Keratinocyte (primary cell): Measurements from ENCODE around the gene TNFSF8. TPM values are rescaled to one million over a fixed set of nuclear protein-coding genes. Genes with fewer than 3 reads are reported as not detected.

Experiments
- DNase-seq: peaks from one replicate; pipeline ENCODE4 v3.0.0-alpha.2; 2011; ENCODE audit warnings: low read depth, missing footprints, low spot score
- FAIRE-seq: peaks from 2 replicates; lab custom pipeline; 2011; peaks lifted over from hg19 to GRCh38; lab: Jason Lieb, UNC
- H2AFZ ChIP-seq: 2 replicates; pipeline ENCODE4 v1.6.0; 2012; ENCODE audit warnings: low read length, control low read depth, inconsistent platforms; ENCODE audit not compliant: control insufficient read depth
- H3K27ac ChIP-seq: 2 replicates; pipeline ENCODE4 v1.5.1; 2011; ENCODE audit warnings: low read length; ENCODE audit not compliant: control insufficient read depth, insufficient read depth
- H3K27me3 ChIP-seq: 3 replicates; pipeline ENCODE4 v1.6.0; 2011; ENCODE audit warnings: low read length; ENCODE audit not compliant: control insufficient read depth, insufficient read depth; ENCODE audit errors: extremely low read depth
- H3K36me3 ChIP-seq, 2 experiments: 2 replicates in 1 of 2; 3 replicates in 1 of 2; pipeline ENCODE4 v1.5.1; 2011; ENCODE audit warnings: low read length in 2 of 2, mild to moderate bottlenecking in 1 of 2; ENCODE audit not compliant: control insufficient read depth in 2 of 2, insufficient read depth in 2 of 2; ENCODE audit errors: extremely low read depth in 1 of 2
- H3K4me1 ChIP-seq: 3 replicates; pipeline ENCODE4 v1.5.1; 2011; ENCODE audit warnings: low read length; ENCODE audit not compliant: control insufficient read depth, insufficient read depth; ENCODE audit errors: extremely low read depth
- H3K4me2 ChIP-seq: 3 replicates; pipeline ENCODE4 v1.6.0; 2011; ENCODE audit warnings: low read depth, low read length; ENCODE audit not compliant: control insufficient read depth, insufficient read depth; ENCODE audit errors: extremely low read depth
- H3K4me3 ChIP-seq, 3 experiments: fragments of 200-600 bp in 1 of 3; sonication (generic) in 1 of 3; 2 replicates in 2 of 3; 3 replicates in 1 of 3; pipeline ENCODE4 v1.5.1; 2011 to 2016; ENCODE audit warnings: low read length in 3 of 3, mild to moderate bottlenecking in 3 of 3, control low read depth in 2 of 3, inconsistent platforms in 1 of 3, low read depth in 1 of 3, mixed read lengths in 1 of 3, mixed run types in 1 of 3, moderate library complexity in 1 of 3; ENCODE audit not compliant: control insufficient read depth in 2 of 3, insufficient read depth in 2 of 3; ENCODE audit errors: extremely low read depth in 1 of 3
- H3K79me2 ChIP-seq: 2 replicates; pipeline ENCODE4 v1.6.0; 2012; ENCODE audit warnings: low read length; ENCODE audit not compliant: control insufficient read depth, insufficient read depth
- H3K9ac ChIP-seq: 3 replicates; pipeline ENCODE4 v1.6.0; 2011; ENCODE audit warnings: low read length; ENCODE audit not compliant: control insufficient read depth, insufficient read depth; ENCODE audit errors: extremely low read depth
- H3K9me1 ChIP-seq: 3 replicates; pipeline ENCODE4 v1.6.0; 2011; ENCODE audit warnings: low read length; ENCODE audit not compliant: control insufficient read depth, insufficient read depth; ENCODE audit errors: extremely low read depth
- H3K9me3 ChIP-seq: 2 replicates; pipeline ENCODE4 v1.5.1; 2012; ENCODE audit warnings: low read depth, low read length; ENCODE audit not compliant: control insufficient read depth
- H4K20me1 ChIP-seq: 3 replicates; pipeline ENCODE4 v1.6.0; 2011; ENCODE audit warnings: low read length; ENCODE audit not compliant: control insufficient read depth, insufficient read depth; ENCODE audit errors: extremely low read depth
- CTCF ChIP-seq, 3 experiments: IDR thresholded peaks in 1 of 3; conservative IDR thresholded peaks in 1 of 3; optimal IDR thresholded peaks in 1 of 3; 2 replicates in 2 of 3; 3 replicates in 1 of 3; pipeline versions ENCODE3 to v1.5.1; 2011; ENCODE audit warnings: low read length in 3 of 3, mild to moderate bottlenecking in 3 of 3, moderate library complexity in 2 of 3, control low read depth in 1 of 3, inconsistent platforms in 1 of 3; ENCODE audit not compliant: insufficient read depth in 2 of 3; ENCODE audit errors: extremely low read depth in 1 of 3
- EZH2 ChIP-seq: IDR thresholded peaks from one replicate; pipeline ENCODE4 v1.6.1; 2012; ENCODE audit warnings: inconsistent platforms, mild to moderate bottlenecking, low read length, moderate library complexity
- dilution Hi-C: fragments of 300-500 bp; cut with MboI; formaldehyde crosslinking; loops from one replicate; pipeline ENCODE4 v1.7.0; 2020; ENCODE audit warnings: low sequenced_read_pairs; ENCODE audit not compliant: extremely low pct_ligation_motif_present
- polyA plus RNA-seq, 5 experiments: library from polyadenylated mRNA; depleted of rRNA in 3 of 5; stranded (reverse) in 3 of 5; stranded (forward) in 1 of 5; unstranded in 1 of 5; fragments of >200 nt; gene quantifications; 1 replicate in 1 of 5; 2 replicates in 3 of 5; 3 replicates in 1 of 5; pipeline versions ENCODE4 v1.2.1 to v1.2.3, GENCODE V29; 2011 to 2012; ENCODE audit warnings: missing spikeins in 2 of 5, low read depth in 1 of 5, low replicate concordance in 1 of 5

The TNFSF8 gene
- polyA plus RNA-seq, 1 donor (not counting 4 experiments of a cell fraction or from before 2014, with no cell fraction given) = not detected

DNA sequence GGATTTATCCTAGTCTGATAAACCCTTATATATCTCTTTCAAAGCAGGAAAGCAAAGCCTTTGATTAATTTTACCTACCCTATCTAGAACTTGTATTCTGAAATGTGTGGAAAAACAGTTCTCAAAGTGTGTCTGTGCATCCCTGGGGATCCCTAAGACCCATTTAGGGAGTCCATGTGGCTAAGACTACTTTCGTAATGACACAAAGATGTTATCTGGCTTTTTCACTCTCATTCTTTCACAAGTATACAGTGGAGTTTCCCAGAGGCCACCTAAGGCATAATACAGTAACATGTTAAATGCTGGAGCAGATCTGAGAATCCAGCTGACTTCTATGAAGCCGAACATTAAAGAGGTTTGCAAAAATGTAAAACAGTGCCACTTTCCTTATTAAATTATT lies 70.2 kb downstream of the TNFSF8 start:
- Histone ChIP-seq H3K4me3 (no peak overlapping the region), H4K20me1 (no peaks in the 10 kb centered on the region), H3K9me3 (no peaks in the 10 kb centered on the region), H2AFZ (no peak overlapping the region), H3K79me2 (no peaks in the 10 kb centered on the region), H3K27me3 (no peaks in the 10 kb centered on the region), H3K4me2 (no peak overlapping the region), H3K36me3 (no peaks in the 10 kb centered on the region), H3K27ac (no peak overlapping the region), H3K9me1 (no peaks in the 10 kb centered on the region), H3K9ac (no peak overlapping the region), H3K4me1 (peaks cover 10% of the 10 kb centered on the region)
- dilution Hi-C loops = no loop called here
- FAIRE-seq (no peak), DNase-seq (no peak)
- TF ChIP-seq EZH2 = no peak
- no peak for TF ChIP-seq CTCF (optimal IDR thresholded peaks at IDR 0.05 in 1 of 3, IDR thresholded peaks at IDR 0.05 in 1 of 3, conservative IDR thresholded peaks at IDR 0.05 in 1 of 3; ENCODE audit: extremely low read depth in 1 of 3, insufficient read depth in 2 of 3, low read length in 3 of 3)

DNA sequence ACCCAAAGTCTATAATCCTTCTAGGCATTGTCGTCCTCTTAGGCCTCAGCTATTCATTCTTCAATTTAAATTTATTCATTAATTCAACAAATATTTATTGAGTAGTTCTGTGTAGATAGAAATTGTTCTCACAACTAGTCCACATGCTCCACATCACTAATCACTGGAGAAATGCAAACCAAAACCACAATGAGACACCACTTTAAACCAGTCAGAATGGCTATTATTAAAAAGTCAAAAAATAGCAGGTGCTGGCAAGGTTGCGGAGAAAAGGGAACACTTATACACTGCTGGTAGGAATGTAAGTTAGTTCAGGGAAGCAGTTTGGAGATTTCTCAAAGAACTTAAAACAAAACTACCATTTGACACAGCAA lies 73.5 kb downstream of the TNFSF8 start:
- H3K9me3 ChIP-seq = no peaks in the 10 kb centered on the region
- no peak for TF ChIP-seq EZH2
- TF ChIP-seq CTCF (optimal IDR thresholded peaks at IDR 0.05 in 1 of 3, IDR thresholded peaks at IDR 0.05 in 1 of 3, conservative IDR thresholded peaks at IDR 0.05 in 1 of 3; ENCODE audit: extremely low read depth in 1 of 3, insufficient read depth in 2 of 3, low read length in 3 of 3) = no peak
- H3K4me2 ChIP-seq = no peak overlapping the region
- H3K27ac ChIP-seq = no peak overlapping the region
- no peaks in the 10 kb centered on the region for H3K79me2 ChIP-seq
- no peaks in the 10 kb centered on the region for H3K27me3 ChIP-seq
- H3K4me3 ChIP-seq = no peak overlapping the region
- no peaks in the 10 kb centered on the region for H3K9me1 ChIP-seq
- no peak for FAIRE-seq
- H3K36me3 ChIP-seq = no peaks in the 10 kb centered on the region
- dilution Hi-C loops = no loop called here
- no peak overlapping the region for H2AFZ ChIP-seq
- peaks cover 8% of the 10 kb centered on the region for H3K4me1 ChIP-seq
- H3K9ac ChIP-seq = no peak overlapping the region
- no peak for DNase-seq
- H4K20me1 ChIP-seq = no peaks in the 10 kb centered on the region
